Left cardiac atrium (tissue), 4 donors: ENCODE measurements around the gene GPRASP2. TPM values are rescaled to one million over a fixed set of nuclear protein-coding genes. Genes with fewer than 3 reads are reported as not detected.

ENCODE experiments used
- ATAC-seq, 2 donors: fragments of 200-7000 bp; cut with Tn5 transposase; one replicate each; pipeline ENCODE4 v1.9.1; 2020; ENCODE audit warnings: mild to moderate bottlenecking in 2 of 2, moderate library complexity in 2 of 2
- DNase-seq: peaks from one replicate; pipeline ENCODE4 v3.0.0-alpha.2; 2020
- intact Hi-C, 2 donors: fragments of 100-400 bp; cut with DNase I; formaldehyde crosslinking; loops; one replicate each; pipeline versions ENCODE4 v1.14.1 to v1.15.1; 2022 to 2023
- total RNA-seq, 2 donors: library from RNA; stranded (reverse); fragmentation: NEBNext Ultra II Directional; extraction: Animal tissue kit (Norgen Biotek cat#: 25700); gene quantifications; one replicate each; pipeline ENCODE4 v1.2.1, GENCODE V29; 2021
- donor health status: DM: no; HTN: yes; CAD: no.
- donor health status: DM: no; HTN: yes; CAD: no; lungs with severe emphysema.
- donor health status: DM: yes; HTN: yes; CAD: no.
- donor health status: Dilated cardiomyopathy.

GPRASP2 gene
- total RNA-seq, 2 donors from 2014 or later, result 15.3 to 17.9 TPM

- no peak for ATAC-seq
- intact Hi-C loops, result no loop called here
Observed at GRCh38 chrX:102728646-102729045, 16.4 kb downstream of the GPRASP2 start.

GRCh38 chrX:102739657-102740056, 27.4 kb downstream of the GPRASP2 start:
- DNase-seq, result no peak
- intact Hi-C loops, result no loop called here
- no peak for ATAC-seq

More at GRCh38 chrX:102728646-102729045, 16.4 kb downstream of the GPRASP2 start:
- no peak for DNase-seq

- DNase-seq (no peak), ATAC-seq (no peak)
- intact Hi-C loops, result no loop called here
Observed at GRCh38 chrX:102744307-102744706, 32.1 kb downstream of the GPRASP2 start.

GRCh38 chrX:102745513-102745856, 33.2 kb downstream of the GPRASP2 start:
- intact Hi-C loops, result no loop called here
- DNase-seq, result no peak
- peak in 1 of 2 donors; percentile 53 for ATAC-seq

- intact Hi-C loops, result no loop called here
- DNase-seq (peak; percentile 60), ATAC-seq (peak; percentile 88 to 89)
Observed at GRCh38 chrX:102745857-102746584, 33.8 kb downstream of the GPRASP2 start.

- peak; percentile 38 for DNase-seq
Observed at GRCh38 chrX:102765217-102765616, 53.0 kb downstream of the GPRASP2 start.

GRCh38 chrX:102765809-102766208, 53.6 kb downstream of the GPRASP2 start:
- DNase-seq (no peak), ATAC-seq (peak in 1 of 2 donors; percentile 52)
- intact Hi-C loops, result no loop called here

More at GRCh38 chrX:102765217-102765616, 53.0 kb downstream of the GPRASP2 start:
- intact Hi-C loops, result no loop called here
- peak; percentile 46 to 66 for ATAC-seq

- ATAC-seq, result no peak
- intact Hi-C loops, result no loop called here
Observed at GRCh38 chrX:102767287-102767686, 55.0 kb downstream of the GPRASP2 start.

More at GRCh38 chrX:102767287-102767686, 55.0 kb downstream of the GPRASP2 start:
- no peak for DNase-seq

Other genes with a start within 250 kb of the GPRASP2 start
- not detected for gene TCP11X2, start 240.6 kb upstream of the GPRASP2 start, total RNA-seq
- not detected for gene TMSB15A, start 195.7 kb upstream of the GPRASP2 start, total RNA-seq
- gene ARMCX5, start 112.9 kb upstream of the GPRASP2 start, total RNA-seq, result 1 to 10 TPM; 4.1 to 7.3 TPM
- 10 to 100 TPM; 10.1 to 15.4 TPM for gene GPRASP1, start 61.0 kb upstream of the GPRASP2 start, total RNA-seq
- 1 to 10 TPM; 4.8 to 5.4 TPM for gene GPRASP3, start 8.3 kb downstream of the GPRASP2 start, total RNA-seq
- gene RAB40AL, start 224.8 kb downstream of the GPRASP2 start, total RNA-seq, result under 1 TPM; 0.35 to 0.55 TPM